GM12873 (cell line): ENCODE results near the gene DLX3.

Experiments
- CTCF ChIP-seq: IDR thresholded peaks from 2 replicates; pipeline ENCODE4 v1.5.1; 2012; ENCODE audit warnings: low read depth, mild to moderate bottlenecking, moderate library complexity, low read length, control low read depth; ENCODE audit not compliant: insufficient read depth; ENCODE audit errors: missing control alignments

The DLX3 gene

GRCh38 chr17:50027881-50028735 lies 33.1 kb upstream of the DLX3 start:
- TF ChIP-seq CTCF: no peak

GRCh38 chr17:50027172-50027880 lies 32.3 kb upstream of the DLX3 start:
- TF ChIP-seq CTCF: no peak

GRCh38 chr17:50026837-50027171 lies 31.8 kb upstream of the DLX3 start:
- TF ChIP-seq CTCF: peak; percentile 98

- no peak for TF ChIP-seq CTCF
Observed at GRCh38 chr17:50026046-50026675, 31.1 kb upstream of the DLX3 start.

GRCh38 chr17:50024808-50025207 lies 29.8 kb upstream of the DLX3 start:
- TF ChIP-seq CTCF: no peak

GRCh38 chr17:50023520-50023919 lies 28.5 kb upstream of the DLX3 start:
- TF ChIP-seq CTCF: no peak

- TF ChIP-seq CTCF: no peak
Observed at GRCh38 chr17:50022463-50023130, 27.6 kb upstream of the DLX3 start.
